NCI-H460 (cell line): ENCODE data around the gene HES2. TPM values are rescaled to one million over a fixed set of nuclear protein-coding genes. Genes with fewer than 3 reads are reported as not detected.
A peak's percentile ranks its signal among the peaks of the same experiment; 100 is the strongest.
"Not testable (repeated sequence)": the region's sequence is repeated elsewhere in the genome, so short reads cannot be mapped to it uniquely, and the experiment has no call there.

Experiments
- DNase-seq: peaks from one replicate; pipeline ENCODE4 v3.0.0-alpha.2; 2016; ENCODE audit warnings: low read depth; ENCODE audit errors: extremely low read depth
- total RNA-seq: library from RNA; depleted of rRNA; stranded (reverse); fragments of >200 nt; shearing (Covaris generic); gene quantifications from 2 replicates; pipeline ENCODE4 v1.2.3, GENCODE V29; 2014

Gene HES2
- total RNA-seq, 1 experiment from 2014 or later, result 0.57 TPM

- DNase-seq, result no peak
These were observed 319 bp downstream of the HES2 start for GRCh38 chr1:6419397-6419803.

- DNase-seq, result no peak
These were observed 887 bp downstream of the HES2 start for GRCh38 chr1:6418668-6419396.

- DNase-seq, result no peak
These were observed 1.6 kb downstream of the HES2 start for GRCh38 chr1:6417961-6418667.

- no peak for DNase-seq
These were observed 2.8 kb downstream of the HES2 start for GRCh38 chr1:6416906-6417305.

GRCh38 chr1:6416295-6416656 is 3.4 kb downstream of the HES2 start:
- DNase-seq, result no peak

- no peak for DNase-seq
These were observed 4.7 kb downstream of the HES2 start for GRCh38 chr1:6414881-6415626.

GRCh38 chr1:6414443-6414844 is 5.3 kb downstream of the HES2 start:
- DNase-seq, result peak; percentile 38

GRCh38 chr1:6412896-6413295 is 6.8 kb downstream of the HES2 start:
- no peak for DNase-seq

GRCh38 chr1:6410248-6410893 is 9.3 kb downstream of the HES2 start:
- no peak for DNase-seq

- DNase-seq, result no peak
These were observed 10.0 kb downstream of the HES2 start for GRCh38 chr1:6409733-6410132.

GRCh38 chr1:6409053-6409452 is 10.7 kb downstream of the HES2 start:
- DNase-seq, result no peak

- DNase-seq, result no peak
These were observed 11.7 kb downstream of the HES2 start for GRCh38 chr1:6408023-6408422.

- DNase-seq, result no peak
These were observed 18.0 kb downstream of the HES2 start for GRCh38 chr1:6401673-6402072.

GRCh38 chr1:6399294-6399693 is 20.4 kb downstream of the HES2 start:
- DNase-seq, result no peak

GRCh38 chr1:6397844-6398441 is 21.8 kb downstream of the HES2 start:
- DNase-seq, result no peak

- DNase-seq, result no peak
These were observed 22.7 kb downstream of the HES2 start for GRCh38 chr1:6396998-6397397.

GRCh38 chr1:6395781-6396244 is 23.9 kb downstream of the HES2 start:
- DNase-seq, result not testable (repeated sequence)

- DNase-seq, result not testable (repeated sequence)
These were observed 24.6 kb downstream of the HES2 start for GRCh38 chr1:6395130-6395529.

GRCh38 chr1:6393400-6394187 is 26.1 kb downstream of the HES2 start, which contains the start of gene ACOT7:
ACOT7 (minus strand) TSS chr1:6393767; CDS start chr1:6393399, 368 bp downstream.
- peak; percentile 78 for DNase-seq
